ENCODE results near the gene LRRK1. TPM values are rescaled to one million over a fixed set of nuclear protein-coding genes. Genes with fewer than 3 reads are reported as not detected.

Gene LRRK1
- total and polyA plus RNA-seq, 2 of the 13 experiments (the other 11 are each of a cell fraction or from before 2014, with no cell fraction given), result 0.13 to 1.2 TPM

DNA sequence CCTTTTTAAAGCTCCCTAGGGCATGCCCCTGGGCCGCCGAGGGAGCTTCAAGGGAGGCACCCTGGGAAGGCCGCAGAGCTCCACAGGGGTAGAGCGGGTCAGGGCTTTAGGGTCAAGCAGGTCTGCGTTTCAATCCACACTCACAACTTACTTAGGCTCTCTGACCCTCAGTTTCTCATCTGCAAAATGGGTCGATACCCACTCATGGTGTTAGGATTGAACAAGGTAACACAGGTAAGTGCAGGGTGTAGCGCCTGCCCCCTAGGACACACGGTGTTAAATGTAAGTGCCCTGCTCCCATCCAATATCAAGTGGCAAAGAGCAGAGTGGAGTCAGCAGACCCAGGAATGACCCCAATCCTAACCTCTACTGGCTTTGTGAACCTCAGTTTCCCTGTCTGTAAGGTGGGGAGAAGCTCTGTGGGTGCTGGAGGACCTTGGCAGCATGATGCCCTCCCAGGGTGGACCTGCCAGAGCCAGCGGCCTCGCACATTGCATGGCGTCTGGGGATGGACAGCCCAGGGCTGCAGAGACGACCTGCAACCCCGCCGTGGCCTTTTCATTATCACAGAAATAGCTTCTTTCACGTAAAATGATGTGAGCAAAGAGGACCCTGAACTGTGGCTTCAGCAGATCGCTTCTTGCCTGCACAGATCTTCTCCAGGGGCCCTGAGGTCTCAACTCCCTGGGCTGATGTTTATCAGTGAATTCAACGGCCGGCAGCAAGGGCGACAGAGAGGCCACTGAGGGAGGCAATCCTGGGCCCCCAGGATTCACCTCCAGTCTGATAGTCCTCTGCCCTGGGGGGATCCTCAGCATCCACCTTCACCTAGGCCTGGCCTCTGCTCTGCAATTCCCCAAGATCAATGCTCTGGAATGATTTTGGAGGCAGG lies 194.2 kb downstream of the LRRK1 start:
- ChIA-PET POLR2A (no interaction called here), CTCF (ENCODE audit: low intra/inter-chr PET ratio, low total read pairs) (no interaction called here)
- no peak overlapping the region; the same call in 1 of the 2 replicates for H3K4me2 ChIP-seq (ENCODE audit: low read depth, low read length)
- no peak overlapping the region for H3K27ac ChIP-seq (ENCODE audit: extremely low read length, insufficient read depth, low read length)
- FAIRE-seq (no peak), ATAC-seq (peak; percentile 15; the same call in 2 of the 3 replicates), DNase-seq (ENCODE audit: low spot score) (no peak)
- WGBS (ENCODE audit: low lambda C conversion rate), result 70% methylated on average over 6 of the region's 19 CpGs
- peaks cover 10 to 67% of the 10 kb centered on the region in 2 experiments for H3K27me3 ChIP-seq (ENCODE audit: control insufficient read depth in 1 of 2, insufficient read depth in 2 of 2, low read length in 2 of 2)
- H2AFZ ChIP-seq (ENCODE audit: low read length), result no peak overlapping the region
- no TSS peak for BruUV-seq (replicated peaks)
- no peaks in the 10 kb centered on the region for H4K20me1 ChIP-seq (ENCODE audit: insufficient read depth, low read length)
- H3K36me3 ChIP-seq (replicated peaks in 1 of 2; ENCODE audit: control insufficient read depth in 1 of 2, insufficient read depth in 2 of 2, low read length in 2 of 2), result no peaks in the 10 kb centered on the region
- H3K9ac ChIP-seq (ENCODE audit: insufficient read depth, low read depth, low read length), result no peak overlapping the region
- peaks cover 26% of the 10 kb centered on the region for H3K4me1 ChIP-seq (ENCODE audit: insufficient read depth, low read length)
- H3K4me3 ChIP-seq (replicated peaks in 1 of 3; ENCODE audit: insufficient read depth in 1 of 3, low read depth in 2 of 3, low read length in 3 of 3), result no peak overlapping the region
- H3K79me2 ChIP-seq (ENCODE audit: insufficient read depth, low read length), result no peaks in the 10 kb centered on the region
- in situ Hi-C loops (cut with HindIII; ENCODE audit: extremely low pct_ligation_motif_present, low pct_unique_long_range_greater_than_20kb) (no loop called here), intact Hi-C loops (cut with micrococcal nuclease; ENCODE audit: unreplicated experiment) (no loop called here)
- H3K9me3 ChIP-seq (ENCODE audit: low read length), result no peaks in the 10 kb centered on the region
- TF ChIP-seq, protein P1, sequence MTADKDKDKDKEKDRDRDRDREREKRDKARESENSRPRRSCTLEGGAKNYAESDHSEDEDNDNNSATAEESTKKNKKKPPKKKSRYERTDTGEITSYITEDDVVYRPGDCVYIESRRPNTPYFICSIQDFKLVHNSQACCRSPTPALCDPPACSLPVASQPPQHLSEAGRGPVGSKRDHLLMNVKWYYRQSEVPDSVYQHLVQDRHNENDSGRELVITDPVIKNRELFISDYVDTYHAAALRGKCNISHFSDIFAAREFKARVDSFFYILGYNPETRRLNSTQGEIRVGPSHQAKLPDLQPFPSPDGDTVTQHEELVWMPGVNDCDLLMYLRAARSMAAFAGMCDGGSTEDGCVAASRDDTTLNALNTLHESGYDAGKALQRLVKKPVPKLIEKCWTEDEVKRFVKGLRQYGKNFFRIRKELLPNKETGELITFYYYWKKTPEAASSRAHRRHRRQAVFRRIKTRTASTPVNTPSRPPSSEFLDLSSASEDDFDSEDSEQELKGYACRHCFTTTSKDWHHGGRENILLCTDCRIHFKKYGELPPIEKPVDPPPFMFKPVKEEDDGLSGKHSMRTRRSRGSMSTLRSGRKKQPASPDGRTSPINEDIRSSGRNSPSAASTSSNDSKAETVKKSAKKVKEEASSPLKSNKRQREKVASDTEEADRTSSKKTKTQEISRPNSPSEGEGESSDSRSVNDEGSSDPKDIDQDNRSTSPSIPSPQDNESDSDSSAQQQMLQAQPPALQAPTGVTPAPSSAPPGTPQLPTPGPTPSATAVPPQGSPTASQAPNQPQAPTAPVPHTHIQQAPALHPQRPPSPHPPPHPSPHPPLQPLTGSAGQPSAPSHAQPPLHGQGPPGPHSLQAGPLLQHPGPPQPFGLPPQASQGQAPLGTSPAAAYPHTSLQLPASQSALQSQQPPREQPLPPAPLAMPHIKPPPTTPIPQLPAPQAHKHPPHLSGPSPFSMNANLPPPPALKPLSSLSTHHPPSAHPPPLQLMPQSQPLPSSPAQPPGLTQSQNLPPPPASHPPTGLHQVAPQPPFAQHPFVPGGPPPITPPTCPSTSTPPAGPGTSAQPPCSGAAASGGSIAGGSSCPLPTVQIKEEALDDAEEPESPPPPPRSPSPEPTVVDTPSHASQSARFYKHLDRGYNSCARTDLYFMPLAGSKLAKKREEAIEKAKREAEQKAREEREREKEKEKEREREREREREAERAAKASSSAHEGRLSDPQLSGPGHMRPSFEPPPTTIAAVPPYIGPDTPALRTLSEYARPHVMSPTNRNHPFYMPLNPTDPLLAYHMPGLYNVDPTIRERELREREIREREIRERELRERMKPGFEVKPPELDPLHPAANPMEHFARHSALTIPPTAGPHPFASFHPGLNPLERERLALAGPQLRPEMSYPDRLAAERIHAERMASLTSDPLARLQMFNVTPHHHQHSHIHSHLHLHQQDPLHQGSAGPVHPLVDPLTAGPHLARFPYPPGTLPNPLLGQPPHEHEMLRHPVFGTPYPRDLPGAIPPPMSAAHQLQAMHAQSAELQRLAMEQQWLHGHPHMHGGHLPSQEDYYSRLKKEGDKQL (CRISPR knock-in tag; IDR thresholded peaks at IDR 0.05; ENCODE audit: low read depth), result no peak
- TF ChIP-seq ZNF629 (CRISPR knock-in tag; conservative IDR thresholded peaks at IDR 0.05), result peak; percentile 75
